Urothelium cell line (cell line): Measurements from ENCODE around the gene CLPTM1.
A peak's percentile ranks its signal among the peaks of the same experiment; 100 is the strongest.
"Not testable (repeated sequence)": the region's sequence is repeated elsewhere in the genome, so short reads cannot be mapped to it uniquely, and the experiment has no call there.

Experiments used
- DNase-seq: peaks from one replicate; pipeline ENCODE4 v3.0.0; 2011; ENCODE audit warnings: low spot score, mixed read lengths
- FAIRE-seq: peaks from 2 replicates; lab custom pipeline; 2011; peaks lifted over from hg19 to GRCh38; lab: Jason Lieb, UNC

CLPTM1 gene

GRCh38 chr19:44954649-44955504 lies at the start of gene CLPTM1:
Gene CLPTM1, plus strand, starts transcription at chr19:44955380. Its CDS starts 16 bp downstream, at chr19:44955396.
- peak; percentile 99 for DNase-seq
- peak; percentile 61 for FAIRE-seq

- DNase-seq (no peak), FAIRE-seq (no peak)
These were observed 49.6 kb upstream of the CLPTM1 start, which contains the start of gene APOE for GRCh38 chr19:44905437-44906160. Gene APOE, plus strand, starts transcription at chr19:44905796. Its CDS starts 829 bp downstream, at chr19:44906625.

- DNase-seq (no peak), FAIRE-seq (no peak)
These were observed 47.6 kb upstream of the CLPTM1 start for GRCh38 chr19:44907613-44908012.

GRCh38 chr19:44908074-44908835 lies 46.9 kb upstream of the CLPTM1 start:
- FAIRE-seq (no peak), DNase-seq (no peak)

GRCh38 chr19:44908836-44909261 lies 46.3 kb upstream of the CLPTM1 start:
- DNase-seq = no peak
- no peak for FAIRE-seq

GRCh38 chr19:44909775-44910174 lies 45.4 kb upstream of the CLPTM1 start:
- FAIRE-seq = no peak

GRCh38 chr19:44911896-44912295 lies 43.3 kb upstream of the CLPTM1 start:
- DNase-seq, FAIRE-seq: not testable (repeated sequence)

More at GRCh38 chr19:44909775-44910174, 45.4 kb upstream of the CLPTM1 start:
- DNase-seq = no peak

- DNase-seq = no peak
- no peak for FAIRE-seq
These were observed 42.3 kb upstream of the CLPTM1 start for GRCh38 chr19:44912854-44913253.

- not testable (repeated sequence) for FAIRE-seq, DNase-seq
These were observed 41.4 kb upstream of the CLPTM1 start for GRCh38 chr19:44913512-44914432.

GRCh38 chr19:44914433-44915206 lies 40.6 kb upstream of the CLPTM1 start, which contains the start of gene APOC1:
Gene APOC1, plus strand, starts transcription at chr19:44914608. Its CDS starts 284 bp downstream, at chr19:44914892.
- FAIRE-seq = not testable (repeated sequence)
- DNase-seq = peak; percentile 83

- FAIRE-seq (no peak), DNase-seq (no peak)
These were observed 30.9 kb upstream of the CLPTM1 start for GRCh38 chr19:44924243-44924725.

GRCh38 chr19:44925114-44925891 lies 29.9 kb upstream of the CLPTM1 start:
- no peak for FAIRE-seq

GRCh38 chr19:44926245-44927077 lies 28.7 kb upstream of the CLPTM1 start:
- not testable (repeated sequence) for FAIRE-seq, DNase-seq

More at GRCh38 chr19:44925114-44925891, 29.9 kb upstream of the CLPTM1 start:
- DNase-seq = no peak

GRCh38 chr19:44927746-44928145 lies 27.4 kb upstream of the CLPTM1 start:
- DNase-seq (peak; percentile 27), FAIRE-seq (no peak)

GRCh38 chr19:44930088-44930487 lies 25.1 kb upstream of the CLPTM1 start:
- no peak for DNase-seq
- FAIRE-seq = no peak

GRCh38 chr19:44931541-44931940 lies 23.6 kb upstream of the CLPTM1 start:
- no peak for FAIRE-seq
- no peak for DNase-seq

- FAIRE-seq (no peak), DNase-seq (no peak)
These were observed 15.5 kb upstream of the CLPTM1 start for GRCh38 chr19:44939668-44940067.
